Mesodermal cell (in vitro differentiated cells): Measurements from ENCODE around the gene SCMH1.
A peak's percentile ranks its signal among the peaks of the same experiment; 100 is the strongest.

ENCODE experiments used
- H3K27ac ChIP-seq: 2 replicates; pipeline ENCODE4 v1.7.0; 2013; ENCODE audit warnings: mild to moderate bottlenecking, low read depth, low read length, moderate library complexity; ENCODE audit not compliant: severe bottlenecking
- H3K36me3 ChIP-seq: 2 replicates; pipeline ENCODE4 v1.7.1; 2013; ENCODE audit warnings: mild to moderate bottlenecking, low read length, moderate library complexity; ENCODE audit not compliant: control insufficient read depth, insufficient read depth
- H3K4me1 ChIP-seq: one replicate; pipeline ENCODE4 v1.7.1; 2013; ENCODE audit warnings: mild to moderate bottlenecking, low read length; ENCODE audit not compliant: insufficient read depth, control insufficient read depth, poor library complexity, severe bottlenecking
- H3K4me3 ChIP-seq: 2 replicates; pipeline ENCODE4 v1.7.0; 2013; ENCODE audit warnings: low read length, control low read depth, mild to moderate bottlenecking; ENCODE audit not compliant: insufficient read depth, poor library complexity, severe bottlenecking; ENCODE audit errors: extremely low read depth
- H3K9me3 ChIP-seq: 2 replicates; pipeline ENCODE4 v1.7.1; 2013; ENCODE audit warnings: mild to moderate bottlenecking, low read length, moderate library complexity; ENCODE audit not compliant: control insufficient read depth
- WGBS, 2 experiments: methylation state at CpG; one replicate each; pipeline ENCODE4 v1.1.5; 2013; ENCODE audit warnings: missing lambda C conversion rate in 2 of 2; ENCODE audit not compliant: insufficient coverage in 2 of 2; 5-methylcytosine and 5-hydroxymethylcytosine counted together

The SCMH1 gene

GRCh38 chr1:40986956-40987355 is 255.2 kb downstream of the SCMH1 start:
- Histone ChIP-seq H3K27ac (peak overlapping the region; percentile 6), H3K4me1 (peaks cover 26% of the 10 kb centered on the region), H3K4me3 (no peak overlapping the region), H3K9me3 (no peaks in the 10 kb centered on the region), H3K36me3 (peaks cover 99% of the 10 kb centered on the region)
- WGBS, 2 experiments, result 94 to 100% methylated on average over 2 of the region's 3 CpGs

GRCh38 chr1:40986328-40986783 is 255.8 kb downstream of the SCMH1 start:
- Histone ChIP-seq H3K36me3 (peaks cover 99% of the 10 kb centered on the region), H3K27ac (no peak overlapping the region), H3K4me1 (peaks cover 27% of the 10 kb centered on the region), H3K4me3 (no peak overlapping the region), H3K9me3 (no peaks in the 10 kb centered on the region)
- 96 to 98% methylated on average over 10 of the region's 10 CpGs for WGBS, 2 experiments

- 89 to 98% methylated on average over 3 of the region's 3 CpGs for WGBS, 2 experiments
- no peaks in the 10 kb centered on the region for H3K9me3 ChIP-seq
- H3K4me1 ChIP-seq, result peaks cover 32% of the 10 kb centered on the region
- no peak overlapping the region for H3K27ac ChIP-seq
- H3K36me3 ChIP-seq, result peaks cover 94% of the 10 kb centered on the region
- no peak overlapping the region for H3K4me3 ChIP-seq
Observed at GRCh38 chr1:40985875-40986274, 256.2 kb downstream of the SCMH1 start.

GRCh38 chr1:40985161-40985560 is 256.9 kb downstream of the SCMH1 start:
- Histone ChIP-seq H3K27ac (no peak overlapping the region), H3K9me3 (no peaks in the 10 kb centered on the region), H3K4me3 (no peak overlapping the region), H3K36me3 (peaks cover 87% of the 10 kb centered on the region), H3K4me1 (peaks cover 33% of the 10 kb centered on the region)
- WGBS, 2 experiments, result 93 to 97% methylated on average over 5 of the region's 5 CpGs

- 88% methylated on average over 4 of the region's 4 CpGs; no CpG with 5 or more reads in 1 of the 2 experiments for WGBS, 2 experiments
Observed at GRCh38 chr1:40984531-40984930, 257.6 kb downstream of the SCMH1 start.

GRCh38 chr1:40984066-40984465 is 258.0 kb downstream of the SCMH1 start:
- H3K36me3 ChIP-seq, result peaks cover 76% of the 10 kb centered on the region
- peaks cover 33% of the 10 kb centered on the region for H3K4me1 ChIP-seq
- no peak overlapping the region for H3K27ac ChIP-seq
- no peak overlapping the region for H3K4me3 ChIP-seq
- WGBS, 2 experiments, result 100% methylated on average over 1 of the region's 2 CpGs; no CpG with 5 or more reads in 1 of the 2 experiments
- no peaks in the 10 kb centered on the region for H3K9me3 ChIP-seq

More at GRCh38 chr1:40984531-40984930, 257.6 kb downstream of the SCMH1 start:
- Histone ChIP-seq H3K9me3 (no peaks in the 10 kb centered on the region), H3K4me1 (peaks cover 33% of the 10 kb centered on the region), H3K4me3 (no peak overlapping the region), H3K27ac (no peak overlapping the region), H3K36me3 (peaks cover 81% of the 10 kb centered on the region)

GRCh38 chr1:40983286-40983685 is 258.8 kb downstream of the SCMH1 start:
- Histone ChIP-seq H3K4me1 (peaks cover 33% of the 10 kb centered on the region), H3K27ac (no peak overlapping the region), H3K36me3 (peaks cover 69% of the 10 kb centered on the region), H3K4me3 (no peak overlapping the region), H3K9me3 (no peaks in the 10 kb centered on the region)
- 80% methylated on average over 1 of the region's 1 CpG; no CpG with 5 or more reads in 1 of the 2 experiments for WGBS, 2 experiments

GRCh38 chr1:40982721-40983120 is 259.4 kb downstream of the SCMH1 start:
- no peaks in the 10 kb centered on the region for H3K9me3 ChIP-seq
- H3K36me3 ChIP-seq, result peaks cover 63% of the 10 kb centered on the region
- no peak overlapping the region for H3K4me3 ChIP-seq
- 100% methylated on average over 1 of the region's 1 CpG for WGBS, 2 experiments
- H3K4me1 ChIP-seq, result peaks cover 35% of the 10 kb centered on the region
- no peak overlapping the region for H3K27ac ChIP-seq

DNA sequence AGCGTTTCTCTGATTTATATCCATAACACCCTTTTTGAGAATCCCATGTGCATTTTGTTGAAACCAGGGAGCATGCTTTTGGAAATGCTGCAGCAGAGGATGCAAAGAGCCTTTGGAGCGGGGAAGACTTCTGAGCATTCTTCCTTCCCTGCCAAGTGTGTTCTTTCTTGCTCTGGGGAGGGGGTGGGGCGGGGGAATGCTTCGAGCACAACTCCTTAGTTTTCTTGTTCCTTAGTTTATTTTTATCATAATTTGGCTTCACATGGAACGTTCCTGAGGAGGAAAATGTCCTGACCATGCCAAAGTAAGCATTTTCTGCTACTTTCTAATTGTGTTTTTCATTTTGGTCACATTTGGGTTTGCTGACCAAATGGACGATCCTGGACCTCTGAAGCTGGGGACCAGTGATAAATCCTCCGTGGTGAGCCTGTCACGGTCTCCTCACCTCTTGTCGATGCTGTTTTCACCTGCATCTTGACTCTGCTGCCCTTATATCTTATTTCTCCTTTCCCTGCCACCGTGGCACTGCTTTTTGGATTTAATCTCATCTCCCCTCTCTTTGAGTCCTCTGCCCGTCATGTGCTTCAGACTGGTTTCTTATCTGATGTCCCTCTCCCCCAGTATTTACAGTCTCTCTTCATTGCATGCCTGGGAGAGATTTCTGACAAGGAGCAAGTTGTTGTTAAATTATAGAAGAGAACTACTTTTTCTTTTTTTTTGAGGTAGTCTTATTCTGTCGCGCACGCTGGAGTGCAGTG is 260.2 kb downstream of the SCMH1 start:
- Histone ChIP-seq H3K4me3 (peak overlapping the region; percentile 66), H3K27ac (no peak overlapping the region), H3K36me3 (peaks cover 54% of the 10 kb centered on the region), H3K9me3 (no peaks in the 10 kb centered on the region), H3K4me1 (peaks cover 43% of the 10 kb centered on the region)
- 78 to 91% methylated on average over 9 to 14 of the region's 14 CpGs for WGBS, 2 experiments

DNA sequence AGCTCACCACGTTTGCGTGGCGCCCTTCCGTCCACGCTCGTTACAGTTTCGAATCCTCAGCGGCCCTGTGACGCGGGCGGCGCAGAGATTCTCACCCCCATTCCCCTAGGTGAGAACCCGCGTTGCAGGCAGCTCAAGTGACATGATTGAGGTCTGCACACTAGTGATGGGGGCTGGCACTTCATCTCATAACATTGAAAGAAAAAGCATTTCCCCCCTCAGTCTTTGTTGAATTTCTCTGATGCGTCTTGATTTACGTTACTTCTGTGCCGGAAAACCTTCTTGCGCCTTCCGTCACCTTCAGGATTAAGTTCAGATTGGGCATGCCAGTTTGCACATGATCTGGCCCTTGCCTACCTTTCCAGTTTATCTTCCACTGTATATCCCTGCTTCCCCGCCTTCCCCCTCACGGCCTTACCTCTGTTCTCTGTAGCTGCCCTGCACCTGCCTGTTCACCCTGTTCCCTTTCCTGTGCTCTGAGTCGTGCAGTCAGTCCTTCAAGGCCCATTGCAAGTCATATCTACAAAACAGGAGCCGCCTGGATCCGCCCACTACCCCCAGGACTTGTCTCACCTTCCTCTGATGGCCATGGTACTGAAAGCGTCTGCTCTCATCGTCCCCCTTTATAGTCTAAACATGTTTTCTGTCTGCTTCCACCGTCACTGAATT is 261.5 kb downstream of the SCMH1 start:
- Histone ChIP-seq H3K27ac (peak overlapping the region; percentile 92), H3K36me3 (peaks cover 42% of the 10 kb centered on the region), H3K4me3 (peak overlapping the region; percentile 66), H3K4me1 (peaks cover 42% of the 10 kb centered on the region), H3K9me3 (no peaks in the 10 kb centered on the region)
- 3 to 12% methylated on average over 17 to 26 of the region's 27 CpGs for WGBS, 2 experiments

DNA sequence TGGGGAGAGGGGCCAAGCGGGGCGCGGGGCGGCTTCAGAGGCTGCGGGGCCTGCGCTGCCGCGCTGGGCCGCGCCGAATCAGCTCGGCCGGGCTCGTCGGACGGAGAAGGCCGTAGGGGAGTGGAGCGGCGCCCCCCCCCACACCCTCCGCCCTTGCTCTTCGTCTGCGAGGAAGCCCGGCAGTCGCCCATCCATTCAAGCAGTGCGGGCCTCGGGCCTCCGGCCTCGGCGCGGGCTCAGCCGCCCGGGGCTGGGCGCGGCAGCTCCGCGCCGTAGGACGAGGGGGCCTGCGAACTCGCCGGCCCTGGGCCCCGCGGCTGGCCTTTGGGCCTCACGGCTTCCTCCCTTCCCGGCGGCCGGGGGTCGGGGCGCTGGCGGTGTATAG is 262.0 kb downstream of the SCMH1 start:
- Histone ChIP-seq H3K4me3 (peak overlapping the region; percentile 66), H3K36me3 (peaks cover 36% of the 10 kb centered on the region), H3K9me3 (no peaks in the 10 kb centered on the region), H3K27ac (peak overlapping the region; percentile 92), H3K4me1 (peaks cover 46% of the 10 kb centered on the region)
- WGBS, 2 experiments, result 0% methylated on average over 29 to 42 of the region's 50 CpGs
